ENCODE results near the gene RAP1GAP2. TPM values are rescaled to one million over a fixed set of nuclear protein-coding genes. Genes with fewer than 3 reads are reported as not detected.
"Not testable (repeated sequence)": the region's sequence is repeated elsewhere in the genome, so short reads cannot be mapped to it uniquely, and the experiment has no call there.

The RAP1GAP2 gene
- total RNA-seq, 1 donor from 2014 or later, result 10.4 TPM

DNA sequence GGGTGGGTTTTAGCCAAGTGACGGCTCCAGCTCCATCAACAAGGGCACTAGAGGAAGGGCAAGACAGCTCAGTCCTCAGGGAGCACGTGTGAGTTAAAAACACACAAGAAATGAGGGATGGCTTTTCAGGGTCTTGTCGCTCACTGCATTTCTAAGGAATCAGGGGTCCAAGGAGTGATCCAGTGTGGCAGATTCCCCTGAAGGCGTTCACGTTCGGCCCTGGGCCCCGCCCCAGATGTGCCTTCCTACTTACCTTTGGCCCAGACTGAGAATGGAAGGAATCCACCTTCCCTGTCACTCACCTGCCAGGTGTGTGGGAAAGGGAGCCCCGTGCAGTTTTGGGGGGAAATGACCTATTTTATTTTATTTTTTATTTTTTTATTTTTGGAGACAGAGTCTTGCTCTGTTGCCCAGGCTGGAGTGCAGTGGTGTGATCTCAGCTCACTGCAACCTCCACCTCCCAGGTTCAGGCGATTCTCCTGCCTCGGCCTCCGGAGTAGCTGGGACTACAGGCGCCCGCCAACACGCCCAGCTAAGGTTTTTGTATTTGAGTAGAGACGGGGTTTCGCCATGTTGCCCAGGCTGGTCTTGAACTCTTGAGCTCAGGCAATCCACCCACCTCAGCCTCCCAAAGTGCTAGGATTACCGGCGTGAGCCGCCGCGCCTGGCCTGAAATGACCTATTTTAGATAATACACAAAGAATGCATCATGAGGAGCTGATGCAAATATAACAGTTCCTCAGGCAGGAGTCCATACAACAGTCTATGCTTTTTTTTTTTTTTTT, 195.3 kb downstream of the RAP1GAP2 start:
- peak; percentile 84 for DNase-seq (ENCODE audit: low spot score)

DNA sequence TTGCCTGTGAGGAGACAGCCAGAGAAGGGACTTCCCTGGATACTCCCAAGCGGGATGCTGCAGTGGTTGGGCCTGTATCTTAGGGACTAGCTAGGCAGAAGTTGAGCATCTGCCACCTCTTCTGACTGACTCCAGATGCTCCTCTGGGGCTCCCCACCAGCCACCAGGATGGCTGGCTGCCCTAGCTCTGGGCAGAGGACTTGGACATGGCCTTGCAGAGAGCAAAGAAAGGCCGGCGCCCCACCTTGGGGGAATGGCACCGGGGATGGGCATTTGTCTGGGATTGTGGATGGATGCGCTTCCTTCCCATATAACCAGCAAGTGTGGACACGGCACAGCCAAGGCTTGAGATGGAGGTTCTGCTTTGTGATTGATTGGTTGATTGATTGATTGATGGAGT, 198.2 kb downstream of the RAP1GAP2 start:
- DNase-seq (ENCODE audit: low spot score), result peak; percentile 82

DNA sequence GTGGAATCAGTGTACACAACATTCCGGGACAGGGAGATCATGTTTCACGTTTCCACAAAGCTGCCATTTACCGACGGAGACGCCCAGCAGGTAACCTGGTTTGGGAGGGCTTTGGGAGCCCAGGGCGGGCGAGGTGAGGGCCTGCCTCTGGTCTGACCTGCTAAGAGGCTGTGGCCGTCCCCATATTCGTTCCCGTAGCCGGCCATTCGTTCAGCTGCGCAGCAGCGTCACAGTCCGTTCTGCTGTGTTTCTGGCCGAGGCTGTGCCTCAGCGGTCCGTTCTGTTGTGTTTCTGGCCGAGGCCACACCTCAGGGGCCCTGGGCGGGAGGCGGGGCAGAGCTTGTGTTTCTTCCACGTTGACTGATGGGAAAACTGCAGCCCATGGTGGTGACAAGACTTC, 199.1 kb downstream of the RAP1GAP2 start:
- DNase-seq (ENCODE audit: low spot score), result peak; percentile 84

DNA sequence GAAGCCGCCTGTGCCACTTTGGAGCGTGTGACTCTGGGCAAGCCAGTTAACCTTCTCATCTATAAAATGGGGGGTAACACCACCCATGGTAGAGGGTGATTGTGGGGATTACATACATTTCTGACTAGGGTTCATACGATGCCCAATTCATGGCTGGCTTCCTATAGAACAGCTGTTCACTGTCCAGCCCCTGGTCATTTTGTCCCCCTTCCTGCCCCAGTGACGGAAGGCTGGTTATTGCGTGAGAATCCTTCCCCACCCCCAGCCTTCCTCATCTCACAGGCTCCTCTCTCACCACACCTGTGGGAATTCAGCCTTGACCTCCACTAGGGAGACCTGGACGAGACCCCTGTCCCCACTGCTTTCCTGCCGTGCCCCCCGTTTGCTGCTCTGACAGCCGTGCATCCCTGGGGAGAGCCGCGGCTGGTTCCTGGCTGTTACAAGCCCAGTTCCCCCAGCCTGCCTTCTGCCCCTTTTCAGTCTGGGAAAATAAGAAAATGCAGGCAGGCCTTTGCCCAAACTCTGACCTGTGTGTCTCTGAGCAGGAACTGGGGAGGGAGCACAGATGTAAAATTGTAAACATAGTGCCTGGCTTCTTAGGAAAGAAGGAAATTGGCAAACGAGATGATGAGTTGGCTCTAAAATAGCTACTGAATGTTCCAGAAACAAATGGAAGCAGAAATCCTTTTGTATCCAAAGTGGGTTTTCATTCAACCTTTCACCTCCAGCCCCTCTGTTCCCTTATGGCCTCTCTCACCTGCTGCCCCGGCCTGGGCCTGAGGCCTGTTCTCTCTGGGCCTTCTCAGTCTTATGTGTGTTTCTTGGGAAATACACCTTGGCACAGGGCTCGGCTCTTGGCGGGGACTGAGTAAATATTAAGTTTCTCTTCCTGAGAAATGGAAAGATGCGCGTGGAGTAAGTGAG, 199.9 kb downstream of the RAP1GAP2 start:
- peak; percentile 45 for DNase-seq (ENCODE audit: low spot score)

DNA sequence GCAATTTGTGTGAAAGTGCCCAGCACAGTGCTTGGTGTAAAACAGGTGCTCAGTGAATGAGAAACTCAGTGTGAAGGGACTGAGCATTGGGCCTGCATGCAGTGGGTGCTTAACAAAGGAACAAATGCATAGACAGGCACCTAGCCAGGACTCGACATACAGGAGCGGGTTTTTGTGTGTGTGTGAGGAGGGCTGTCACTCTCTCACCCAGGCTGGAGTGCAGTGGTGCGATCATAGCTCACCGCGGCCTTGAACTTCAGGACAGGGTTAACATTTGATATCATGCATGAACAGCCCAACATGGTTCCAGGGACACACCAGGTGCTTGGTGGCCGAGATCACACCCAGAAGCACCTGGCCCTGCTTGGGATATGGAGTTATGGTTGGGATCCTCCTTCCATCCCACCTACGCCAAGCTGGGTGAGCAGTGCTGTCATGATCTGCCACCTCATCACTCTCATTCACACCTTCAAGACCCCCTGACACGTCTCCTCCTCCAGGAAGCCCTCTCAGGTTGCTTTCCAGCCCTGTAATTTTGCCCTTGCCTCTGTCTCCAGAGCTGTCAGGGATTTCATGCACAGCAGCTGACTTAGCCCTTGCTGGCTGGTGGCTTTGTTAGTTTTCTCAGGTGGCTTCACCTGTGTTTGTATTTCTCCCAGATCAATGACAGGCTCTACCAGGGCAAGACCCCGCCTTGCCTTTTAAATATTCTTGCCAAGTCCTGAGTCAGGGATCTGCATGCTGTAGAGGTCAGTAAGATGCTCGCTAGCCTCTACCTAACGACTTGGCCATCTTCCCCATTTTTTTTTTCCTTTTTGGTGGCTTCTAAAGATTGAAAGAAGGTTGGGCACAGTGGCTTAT, 200.8 kb downstream of the RAP1GAP2 start:
- peak; percentile 69 for DNase-seq (ENCODE audit: low spot score)

DNA sequence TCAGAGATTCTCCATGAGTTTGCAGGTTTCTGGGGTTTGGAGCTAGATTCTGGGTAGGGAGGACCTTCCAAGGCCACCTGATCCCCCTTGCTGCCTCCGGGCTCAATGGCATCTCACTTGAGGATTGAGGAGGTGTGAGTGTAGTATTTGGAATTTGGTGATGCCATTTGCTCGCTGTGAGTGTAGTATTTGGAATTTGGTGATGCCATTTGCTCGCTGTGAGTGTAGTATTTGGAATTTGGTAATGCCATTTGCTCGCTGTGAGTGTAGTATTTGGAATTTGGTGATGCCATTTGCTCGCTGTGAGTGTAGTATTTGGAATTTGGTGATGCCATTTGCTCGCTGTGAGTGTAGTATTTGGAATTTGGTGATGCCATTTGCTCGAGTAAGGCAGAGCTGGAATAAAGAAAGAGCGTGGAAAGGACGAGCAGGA, 202.2 kb downstream of the RAP1GAP2 start:
- not testable (repeated sequence) for DNase-seq (ENCODE audit: low spot score)

DNA sequence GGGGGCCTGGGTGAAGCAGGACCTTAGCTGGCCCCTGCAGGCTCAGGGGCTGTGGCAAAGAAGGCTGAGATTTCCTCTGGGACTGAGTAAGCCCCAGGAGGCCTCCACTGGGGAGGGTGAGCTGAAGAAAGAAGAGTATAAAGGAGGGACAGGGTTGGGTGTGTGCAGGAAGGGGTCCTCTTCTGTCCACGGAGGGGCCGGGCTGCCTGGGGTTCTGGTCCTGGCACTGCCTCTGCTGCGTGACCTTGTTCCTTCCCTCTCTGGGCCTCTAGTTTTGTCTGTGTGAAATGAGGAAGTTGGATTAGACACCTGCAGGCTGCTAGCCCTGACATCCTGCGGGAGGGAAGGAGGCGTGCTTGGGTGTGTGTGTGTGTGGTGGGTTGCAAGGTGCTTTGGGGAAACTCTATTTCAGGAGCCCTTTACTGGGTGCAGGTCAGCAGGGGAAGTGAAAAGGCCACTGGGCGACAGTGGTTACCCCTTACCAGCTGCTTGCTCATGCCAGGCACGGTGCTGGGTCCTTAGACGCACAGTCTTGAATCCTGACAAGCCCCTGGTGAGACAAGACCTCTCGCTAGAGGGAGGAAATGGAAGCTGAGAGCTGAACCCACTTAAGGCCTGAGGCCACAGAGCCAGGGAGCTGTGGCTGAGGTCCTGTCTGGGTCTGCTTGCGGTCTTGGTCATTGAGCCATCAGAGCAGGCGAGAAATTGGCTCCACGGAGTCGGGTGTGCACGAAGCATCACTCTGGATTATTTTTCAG, 206.5 kb downstream of the RAP1GAP2 start:
- peak; percentile 75 for DNase-seq (ENCODE audit: low spot score)

DNA sequence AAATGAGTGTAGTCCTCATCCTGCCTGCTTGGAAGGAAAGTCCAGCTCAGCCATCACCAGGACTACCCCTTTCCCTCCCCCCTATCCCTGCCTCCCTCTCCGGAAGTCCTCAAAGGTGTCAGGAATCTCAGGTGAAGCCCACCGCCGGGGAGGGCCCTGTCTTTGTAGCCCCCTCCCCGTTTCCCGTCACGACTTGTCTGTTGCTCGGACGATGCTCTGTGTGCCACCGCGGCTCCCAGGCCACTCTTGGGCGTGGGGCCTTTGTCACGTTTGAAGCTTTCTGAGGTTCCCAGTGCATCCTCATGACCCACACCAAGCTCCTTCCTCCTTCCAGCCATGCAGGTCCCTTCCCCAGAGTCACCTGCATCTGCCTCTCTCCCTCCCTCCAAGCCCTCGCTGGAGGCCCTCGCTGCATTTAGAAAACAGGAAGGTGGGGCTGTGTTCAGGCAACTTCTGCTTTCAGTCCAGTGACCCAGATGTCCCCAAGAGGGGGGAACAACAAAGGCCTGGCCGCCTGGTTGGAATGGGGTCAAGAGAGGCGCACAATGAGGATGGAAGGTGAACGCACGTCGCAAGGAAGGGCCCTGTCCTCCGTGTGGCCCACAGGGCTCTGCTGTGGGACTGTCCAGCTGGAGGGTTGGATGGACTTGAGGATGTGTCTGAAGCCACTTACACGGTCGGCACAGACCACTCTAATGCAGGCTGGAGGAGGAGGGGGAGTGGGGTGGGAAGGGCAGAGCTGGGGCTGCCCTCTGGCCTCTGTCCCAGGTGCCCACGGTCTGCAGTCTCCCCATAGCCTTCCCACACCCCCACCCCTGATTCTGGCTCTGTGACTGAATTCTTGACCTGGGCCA, 207.3 kb downstream of the RAP1GAP2 start:
- peak; percentile 87 for DNase-seq (ENCODE audit: low spot score)

DNA sequence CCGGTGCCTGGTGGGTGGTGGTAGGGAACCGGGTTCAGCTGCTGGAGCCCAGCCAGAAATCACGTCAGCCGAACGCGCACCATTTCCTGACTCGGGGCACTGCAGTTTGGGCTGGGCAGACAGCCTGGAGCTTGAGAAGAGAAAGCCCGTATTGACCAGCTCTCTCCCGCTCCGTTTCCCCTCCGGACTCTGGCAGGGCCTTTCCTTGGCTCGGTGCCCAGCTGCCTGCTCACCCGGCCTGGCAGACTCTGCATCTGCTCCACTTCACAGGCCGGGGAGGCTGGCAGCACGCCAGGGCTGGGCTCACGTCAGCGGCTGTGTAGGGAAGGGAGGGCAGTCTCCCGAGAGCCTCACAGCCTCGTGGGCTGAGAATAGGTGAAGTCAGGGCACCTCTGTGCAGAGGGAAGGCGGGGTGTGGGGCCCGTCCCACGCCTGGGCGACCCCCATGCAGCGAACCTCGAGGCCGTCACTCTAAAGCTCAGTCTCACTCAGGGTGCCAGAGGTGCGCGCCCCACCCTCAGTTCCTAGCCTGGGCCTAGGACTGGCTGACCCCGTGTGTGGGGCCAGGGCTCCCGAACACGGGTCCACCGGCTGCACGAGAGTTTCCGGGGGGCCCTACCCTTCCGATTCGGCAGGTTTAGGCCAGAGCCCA, 208.0 kb downstream of the RAP1GAP2 start:
- DNase-seq (ENCODE audit: low spot score), result peak; percentile 100

DNA sequence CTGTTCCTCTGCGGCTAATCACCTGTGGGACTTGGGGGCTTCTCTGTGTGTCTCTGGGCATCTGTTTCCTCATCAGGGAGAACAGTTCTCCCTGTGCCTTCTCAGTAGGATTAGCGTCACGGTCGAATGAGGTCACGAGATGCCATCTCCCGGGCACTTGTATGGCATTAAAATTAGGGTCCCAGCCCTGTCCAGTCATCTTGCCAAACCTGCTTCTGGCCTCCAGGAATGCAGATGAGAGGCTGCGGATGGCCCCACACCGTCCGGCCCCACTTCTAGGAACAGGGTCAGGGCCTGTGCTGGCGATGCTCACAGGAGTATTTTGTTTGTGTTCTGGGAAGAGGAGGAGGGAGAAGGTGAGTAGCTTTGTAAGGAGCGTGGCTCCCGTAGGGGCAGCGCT, 208.7 kb downstream of the RAP1GAP2 start:
- DNase-seq (ENCODE audit: low spot score), result peak; percentile 88

DNA sequence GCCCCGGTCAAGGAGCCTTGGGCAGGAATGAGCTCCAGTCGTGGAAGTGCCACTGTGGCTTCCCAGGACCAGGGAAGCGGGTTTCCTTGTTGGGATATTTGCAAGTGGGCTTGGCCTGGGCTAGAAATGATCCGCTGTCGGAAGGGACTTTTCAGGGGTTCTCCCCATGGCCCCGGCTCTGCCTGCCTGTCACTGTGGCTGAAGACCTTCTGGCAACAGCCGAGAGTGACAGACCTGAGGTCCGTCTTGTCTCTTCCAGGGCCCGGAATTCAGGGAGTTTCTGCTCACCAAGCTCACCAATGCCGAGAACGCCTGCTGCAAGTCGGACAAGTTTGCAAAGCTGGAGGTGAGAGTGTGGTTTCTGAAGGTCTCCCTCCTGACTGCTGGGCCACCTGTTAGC, 209.5 kb downstream of the RAP1GAP2 start:
- peak; percentile 73 for DNase-seq (ENCODE audit: low spot score)

DNA sequence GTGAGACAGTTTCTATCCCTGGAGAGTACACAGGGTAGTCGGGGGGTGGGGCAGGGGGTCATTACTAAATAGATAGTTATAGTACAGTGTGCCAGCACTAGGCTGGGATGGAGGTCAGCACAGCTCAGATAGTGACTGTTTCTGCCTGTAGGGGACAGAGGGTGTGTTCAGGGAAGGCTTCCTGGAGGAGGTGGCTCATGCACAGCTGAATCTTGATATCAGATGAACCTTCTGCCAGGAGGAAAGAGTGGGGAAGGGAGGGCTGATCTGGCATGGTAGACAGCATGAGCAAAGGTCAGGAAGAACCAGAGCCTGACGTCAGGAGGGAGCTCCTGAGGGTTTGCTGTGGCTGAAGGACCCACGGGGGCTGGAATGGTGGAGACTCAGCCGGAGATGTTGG, 210.6 kb downstream of the RAP1GAP2 start:
- DNase-seq (ENCODE audit: low spot score), result peak; percentile 47

DNA sequence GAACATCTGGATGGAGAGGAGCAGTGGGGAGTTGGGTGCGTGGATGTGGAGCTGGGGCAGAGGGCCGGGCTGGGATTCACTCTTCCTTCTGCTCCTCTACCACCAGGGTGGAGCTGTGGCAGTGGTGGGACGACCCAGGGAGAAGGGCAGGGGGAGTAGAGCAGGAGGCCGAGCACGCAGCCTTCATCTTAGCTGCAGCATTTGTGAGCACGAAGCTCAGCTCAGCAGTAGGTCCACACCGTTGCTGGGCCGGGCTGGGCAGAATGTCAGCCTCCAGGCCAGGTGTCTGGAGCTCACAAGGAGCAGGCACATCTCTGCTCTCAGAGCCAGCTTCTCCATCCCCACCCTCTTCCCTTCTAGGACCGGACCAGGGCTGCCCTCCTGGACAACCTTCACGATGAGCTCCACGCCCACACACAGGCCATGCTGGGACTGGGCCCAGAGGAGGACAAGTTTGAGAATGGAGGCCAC, 211.4 kb downstream of the RAP1GAP2 start:
- peak; percentile 80 for DNase-seq (ENCODE audit: low spot score)

DNA sequence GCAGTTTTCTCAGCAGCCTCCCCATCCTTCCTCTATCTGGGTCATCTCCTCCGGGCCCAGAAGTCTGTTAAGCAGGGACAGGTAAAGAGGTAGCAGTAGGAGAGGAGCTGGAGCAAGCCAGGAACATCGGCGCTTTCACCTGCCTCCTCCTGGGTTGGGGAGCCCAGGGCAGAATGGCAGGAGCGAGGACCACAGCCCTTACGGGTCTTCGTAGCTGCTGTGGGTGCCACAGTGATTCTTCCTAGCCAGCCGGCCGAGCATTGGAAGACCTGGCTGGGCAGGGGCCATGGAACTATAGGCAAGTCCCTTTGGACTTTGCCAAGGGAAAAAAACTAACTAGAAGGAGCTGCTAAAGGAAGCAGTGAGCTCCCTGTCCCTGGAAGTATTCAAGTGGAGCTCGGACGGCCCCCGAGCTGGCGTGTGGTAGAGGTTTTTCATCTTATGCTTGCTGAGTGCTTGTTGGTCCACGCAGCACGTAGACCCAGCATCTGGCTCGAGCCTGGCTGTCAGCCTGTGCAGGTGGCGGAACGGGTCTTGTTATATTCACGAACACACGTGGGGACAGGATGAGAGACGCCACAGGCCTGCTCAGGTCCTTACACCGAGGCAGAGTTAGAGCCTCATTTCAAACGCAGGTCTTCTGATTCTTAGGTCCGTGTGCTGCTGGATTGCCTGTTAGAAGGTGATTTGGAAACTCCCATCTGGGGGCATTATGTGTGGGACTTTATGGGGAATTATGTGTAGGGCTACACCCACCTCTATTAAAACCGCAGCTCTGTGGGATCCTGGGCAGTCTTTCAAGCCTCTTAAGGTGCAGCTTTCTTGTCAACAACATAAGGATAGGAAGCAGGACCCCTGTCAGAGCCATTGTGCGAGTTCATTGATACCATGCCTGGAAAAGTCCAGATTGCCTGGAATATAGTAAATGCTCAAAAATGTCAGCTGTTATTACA, 212.4 kb downstream of the RAP1GAP2 start:
- peak; percentile 75 for DNase-seq (ENCODE audit: low spot score)

DNA sequence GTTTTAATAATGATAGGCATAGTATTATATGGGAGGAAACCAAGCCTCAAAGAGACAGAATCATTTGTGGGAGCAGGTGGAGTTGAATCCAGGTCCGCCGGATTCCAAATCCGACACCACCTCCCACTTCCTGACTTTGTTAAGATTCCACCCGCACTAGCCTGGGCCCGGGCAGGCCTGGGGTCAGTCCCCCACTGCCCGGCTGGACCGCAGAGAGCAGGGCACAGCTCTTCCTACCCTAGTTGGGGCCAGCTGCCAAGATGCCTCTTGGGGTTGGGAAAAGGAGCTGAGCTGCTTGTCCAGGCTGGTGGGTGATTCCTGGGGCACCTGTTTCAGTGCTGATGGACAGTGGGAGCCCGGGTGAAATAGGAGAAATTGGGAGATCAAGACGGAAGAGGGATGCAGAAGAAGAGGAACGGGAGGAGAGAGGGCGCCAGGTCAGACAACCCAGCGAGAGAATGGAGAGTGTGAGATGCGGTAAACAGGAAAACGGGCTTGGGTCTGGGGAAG, 213.2 kb downstream of the RAP1GAP2 start:
- no peak for DNase-seq (ENCODE audit: low spot score)

DNA sequence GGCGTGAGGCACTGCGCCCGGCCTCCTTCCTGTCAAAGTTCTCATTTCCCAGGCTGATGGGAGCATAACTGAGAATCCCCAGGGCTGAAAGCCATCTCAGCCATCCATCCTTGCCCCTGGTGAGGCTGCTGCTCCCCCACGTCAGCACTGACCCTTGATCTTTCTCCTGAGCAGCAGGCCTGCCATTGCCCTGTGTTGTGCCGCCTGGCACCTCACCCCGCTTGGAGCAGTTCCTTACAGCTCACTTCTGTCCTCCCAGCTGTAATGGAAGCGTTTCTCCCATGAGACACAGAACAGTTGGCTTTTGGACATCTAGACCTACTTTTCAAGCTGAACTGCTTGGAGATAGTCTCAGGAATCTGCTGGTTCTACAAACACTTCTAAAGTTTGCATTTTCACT, 215.7 kb downstream of the RAP1GAP2 start:
- DNase-seq (ENCODE audit: low spot score), result no peak

DNA sequence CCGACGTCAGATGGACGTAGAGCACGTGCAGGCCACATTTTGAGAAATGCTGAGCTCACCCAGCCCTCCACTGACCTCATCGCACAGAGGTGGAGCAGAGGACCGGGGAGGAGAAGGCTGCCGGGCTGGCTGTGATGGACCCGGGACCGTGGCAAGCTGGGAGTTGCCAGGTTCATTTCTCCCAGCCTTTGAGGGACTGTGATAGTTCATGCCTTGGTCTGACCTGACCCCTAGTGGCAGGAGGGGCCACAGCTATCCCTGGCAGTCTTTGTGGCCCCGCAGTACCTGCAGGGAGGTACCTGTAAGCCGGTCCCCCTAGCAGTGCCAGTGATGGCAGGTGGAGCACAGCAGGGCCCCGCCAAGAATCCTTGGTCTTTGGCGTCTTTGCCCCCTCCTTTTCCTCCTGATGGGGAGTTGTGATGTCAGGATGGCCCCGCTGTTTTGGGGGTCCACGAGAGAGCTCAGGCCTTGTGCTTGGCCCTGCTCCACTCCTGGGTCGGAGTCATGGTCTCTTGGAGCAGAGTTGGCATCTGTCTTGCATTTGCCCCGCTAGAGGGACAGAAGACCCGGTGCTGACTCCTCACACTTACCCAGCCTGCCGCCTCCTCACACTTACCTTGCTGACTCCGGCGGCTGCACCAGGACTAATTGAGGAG, 216.8 kb downstream of the RAP1GAP2 start:
- DNase-seq (ENCODE audit: low spot score), result no peak

Measured in mesenteric fat pad (tissue), 1 donor.